IMR-90 (cell line): ENCODE measurements around the gene HMG20A. TPM values are rescaled to one million over a fixed set of nuclear protein-coding genes. Genes with fewer than 3 reads are reported as not detected.

Experiments
- ATAC-seq: fragments of 200-7000 bp; cut with Tn5 transposase; 2 replicates; pipeline ENCODE4 v1.9.1; 2020; ENCODE audit warnings: low read depth, mild to moderate bottlenecking, moderate library complexity
- BruUV-seq: library from RNA; stranded (reverse); fragments of 400-500 nt; replicated peaks from 2 replicates; lab custom pipeline; 2021; lab: Mats Ljungman, UMichigan
- CTCF ChIA-PET: fragments of 300-600 bp; formaldehyde crosslinking; extraction: SDS; loops from one replicate; lab custom pipeline; 2021; ENCODE audit warnings: antibody characterized with exemption; lab: Yijun Ruan, JAX
- POLR2A ChIA-PET: fragments of 300-600 bp; sonication (Branson Sonifier 250); formaldehyde crosslinking; loops from one replicate; lab custom pipeline; 2022; ENCODE audit warnings: antibody characterized with exemption; ENCODE audit not compliant: unreplicated experiment; lab: Charles Lee
- DNase-seq: peaks from one replicate; pipeline ENCODE4 v3.0.0; 2013
- H2AFZ ChIP-seq: replicated peaks from 2 replicates; pipeline ENCODE3; 2013; ENCODE audit warnings: low read length, mild to moderate bottlenecking; ENCODE audit not compliant: poor library complexity
- H2AK5ac ChIP-seq: 2 replicates; pipeline ENCODE4 v1.6.1; 2013; ENCODE audit warnings: low read depth, low read length, inconsistent platforms
- H2AK9ac ChIP-seq: replicated peaks from 2 replicates; pipeline ENCODE3; 2013; ENCODE audit warnings: mild to moderate bottlenecking, low read depth, low read length, moderate library complexity; ENCODE audit not compliant: poor library complexity
- H2BK120ac ChIP-seq: 2 replicates; pipeline ENCODE4 v1.6.1; 2013; ENCODE audit warnings: low read depth, low read length, inconsistent platforms
- H2BK15ac ChIP-seq: 3 replicates; pipeline ENCODE4 v1.6.1; 2013; ENCODE audit warnings: low read depth, low read length, inconsistent platforms
- H2BK20ac ChIP-seq: 2 replicates; pipeline ENCODE4 v1.6.1; 2013; ENCODE audit warnings: low read depth, mild to moderate bottlenecking, inconsistent platforms, low read length, moderate library complexity
- H2BK5ac ChIP-seq: 2 replicates; pipeline ENCODE4 v1.6.1; 2013; ENCODE audit warnings: mild to moderate bottlenecking, low read depth, low read length, inconsistent platforms; ENCODE audit not compliant: poor library complexity, severe bottlenecking
- H3K14ac ChIP-seq: replicated peaks from 2 replicates; pipeline ENCODE4 v1.6.1; 2013; ENCODE audit warnings: low read depth, low read length, inconsistent platforms
- H3K18ac ChIP-seq: 2 replicates; pipeline ENCODE4 v1.6.1; 2013; ENCODE audit warnings: low read depth, low read length, control low read depth
- H3K23ac ChIP-seq: 2 replicates; pipeline ENCODE4 v1.6.1; 2013; ENCODE audit warnings: low read depth, low read length, inconsistent platforms
- H3K27ac ChIP-seq: 2 replicates; pipeline ENCODE4 v1.5.1; 2013; ENCODE audit warnings: mild to moderate bottlenecking, control low read depth, low read length; ENCODE audit not compliant: insufficient read depth
- H3K27me3 ChIP-seq: 2 replicates; pipeline ENCODE4 v1.6.1; 2013; ENCODE audit warnings: low read length; ENCODE audit not compliant: control insufficient read depth, insufficient read depth
- H3K36me3 ChIP-seq: 2 replicates; pipeline ENCODE4 v1.6.1; 2013; ENCODE audit warnings: low read length, mixed read lengths; ENCODE audit not compliant: control insufficient read depth, insufficient read depth
- H3K4ac ChIP-seq: 2 replicates; pipeline ENCODE4 v1.6.1; 2013; ENCODE audit warnings: low read depth, low read length, inconsistent platforms
- H3K4me1 ChIP-seq: 2 replicates; pipeline ENCODE4 v1.6.1; 2013; ENCODE audit warnings: low read length, mixed read lengths; ENCODE audit not compliant: control insufficient read depth, insufficient read depth
- H3K4me2 ChIP-seq: 2 replicates; pipeline ENCODE4 v1.6.1; 2013; ENCODE audit warnings: low read depth, mild to moderate bottlenecking, control low read depth, low read length, moderate library complexity
- H3K4me3 ChIP-seq: 2 replicates; pipeline ENCODE4 v1.5.1; 2013; ENCODE audit warnings: low read depth, mild to moderate bottlenecking, control low read depth, low read length, moderate library complexity; ENCODE audit not compliant: insufficient read depth
- H3K56ac ChIP-seq: 2 replicates; pipeline ENCODE4 v1.6.1; 2013; ENCODE audit warnings: low read length, inconsistent platforms; ENCODE audit not compliant: insufficient read depth; ENCODE audit errors: extremely low read depth
- H3K79me1 ChIP-seq, 2 experiments: 2 replicates each; pipeline ENCODE4 v1.6.1; 2013; ENCODE audit warnings: low read length in 2 of 2, inconsistent platforms in 1 of 2, low read depth in 1 of 2
- H3K9ac ChIP-seq: 2 replicates; pipeline ENCODE4 v1.6.1; 2013; ENCODE audit warnings: low read depth, low read length, control low read depth
- H3K9me1 ChIP-seq: 2 replicates; pipeline ENCODE4 v1.6.1; 2013; ENCODE audit warnings: low read length, inconsistent platforms; ENCODE audit not compliant: insufficient read depth
- H3K9me3 ChIP-seq: 2 replicates; pipeline ENCODE4 v1.6.1; 2013; ENCODE audit warnings: low read length; ENCODE audit not compliant: control insufficient read depth, insufficient read depth
- H4K20me1 ChIP-seq: 2 replicates; pipeline ENCODE4 v1.6.1; 2013; ENCODE audit warnings: low read length, inconsistent platforms; ENCODE audit not compliant: insufficient read depth
- H4K5ac ChIP-seq: 2 replicates; pipeline ENCODE4 v1.6.1; 2013; ENCODE audit warnings: mild to moderate bottlenecking, low read depth, low read length, control low read depth
- H4K8ac ChIP-seq, 2 experiments: 2 replicates each; pipeline ENCODE4 v1.6.1; 2013; ENCODE audit warnings: low read depth in 2 of 2, low read length in 2 of 2, control low read depth in 1 of 2, inconsistent platforms in 1 of 2
- H4K91ac ChIP-seq: 2 replicates; pipeline ENCODE4 v1.6.1; 2013; ENCODE audit warnings: low read depth, low read length, inconsistent platforms; ENCODE audit not compliant: insufficient read depth
- BHLHE40 ChIP-seq: fragments of 150-350 bp; IDR thresholded peaks from 2 replicates; pipeline ENCODE4 v1.6.1; 2016; ENCODE audit warnings: mild to moderate bottlenecking, low read depth, low read length
- CEBPB ChIP-seq: IDR thresholded peaks from 2 replicates; pipeline ENCODE4 v1.6.1; 2012; ENCODE audit warnings: low read depth, low read length, improper control_type of control experiment
- CHD1 ChIP-seq: IDR thresholded peaks from 2 replicates; pipeline ENCODE4 v1.6.1; 2012; ENCODE audit warnings: low read depth, low read length, improper control_type of control experiment
- ELK1 ChIP-seq: fragments of 150-350 bp; IDR thresholded peaks from 2 replicates; pipeline ENCODE4 v1.6.1; 2016; ENCODE audit warnings: low read depth, mild to moderate bottlenecking, low read length, moderate library complexity, borderline replicate concordance
- MAFK ChIP-seq: IDR thresholded peaks from 2 replicates; pipeline ENCODE4 v1.6.1; 2012; ENCODE audit warnings: low read depth, low read length, improper control_type of control experiment
- MXI1 ChIP-seq: IDR thresholded peaks from 2 replicates; pipeline ENCODE4 v1.6.1; 2012; ENCODE audit warnings: low read depth, mild to moderate bottlenecking, low read length, moderate library complexity, borderline replicate concordance
- NFE2L2 ChIP-seq: fragments of 150-350 bp; IDR thresholded peaks from 2 replicates; pipeline ENCODE4 v1.6.1; 2016; ENCODE audit warnings: low read depth, mild to moderate bottlenecking, low read length
- POLR2A ChIP-seq: IDR thresholded peaks from 2 replicates; pipeline ENCODE4 v1.6.1; 2012; ENCODE audit warnings: mild to moderate bottlenecking, low read depth, low read length
- RCOR1 ChIP-seq: IDR thresholded peaks from 2 replicates; pipeline ENCODE4 v1.6.1; 2012; ENCODE audit warnings: mild to moderate bottlenecking, low read length, improper control_type of control experiment; ENCODE audit not compliant: insufficient replicate concordance
- RFX5 ChIP-seq: IDR thresholded peaks from 2 replicates; pipeline ENCODE4 v1.8.0; 2012; ENCODE audit warnings: low read depth, mild to moderate bottlenecking, low read length, moderate library complexity
- USF2 ChIP-seq: fragments of 150-350 bp; IDR thresholded peaks from 2 replicates; pipeline ENCODE4 v1.6.1; 2017; ENCODE audit warnings: mild to moderate bottlenecking, antibody characterized with exemption, low read length, low read depth
- WGBS, 2 experiments: methylation state at CpG; one replicate each; pipeline versions ENCODE4 v1.1.5 to v1.1.7; 2013; ENCODE audit warnings: missing lambda C conversion rate in 2 of 2; ENCODE audit not compliant: insufficient read length in 1 of 2; ENCODE audit errors: extremely low coverage in 2 of 2; 5-methylcytosine and 5-hydroxymethylcytosine counted together
- dilution Hi-C: fragments of 300-500 bp; cut with HindIII; formaldehyde crosslinking; loops from one replicate; pipeline ENCODE4 v1.14.3; 2018; ENCODE audit warnings: low sequenced_read_pairs; ENCODE audit not compliant: unreplicated experiment
- in situ Hi-C: fragments of 300-500 bp; cut with MboI; formaldehyde crosslinking; loops from 3 replicates; pipeline ENCODE4 v1.14.3; 2019; ENCODE audit warnings: low sequenced_read_pairs, inconsistent platforms, mixed read lengths
- intact Hi-C: fragments of 100-400 bp; cut with micrococcal nuclease; formaldehyde crosslinking; loops from 2 replicates; pipeline ENCODE4 v1.10.0; 2022
- polyA plus RNA-seq, 3 experiments: library from polyadenylated mRNA; depleted of rRNA; stranded (reverse); fragments of >200 nt; gene quantifications; 2 replicates each; pipeline ENCODE4 v1.2.3, GENCODE V29; 2012; ENCODE audit warnings: low replicate concordance in 1 of 3
- total RNA-seq: library from RNA; depleted of rRNA; stranded (reverse); fragments of >200 nt; gene quantifications from 2 replicates; pipeline ENCODE4 v1.2.3, GENCODE V29; 2012
- TF ChIP-seq, protein P1 (sequence below): conservative IDR thresholded peaks from 2 replicates; pipeline ENCODE4 v1.5.1; 2012; ENCODE audit warnings: mild to moderate bottlenecking, low read depth, low read length, improper control_type of control experiment

Gene HMG20A
- total and polyA plus RNA-seq, 2 of the 4 experiments (the other 2 are of a cell fraction): 22.3 to 25.3 TPM

GRCh38 chr15:77487469-77487842 lies 66.8 kb downstream of the HMG20A start:
- no peak overlapping the region for H4K91ac ChIP-seq
- no peak overlapping the region for H2BK20ac ChIP-seq
- DNase-seq (no peak), ATAC-seq (no peak)
- H2AK5ac ChIP-seq: no peak overlapping the region
- H3K79me1 ChIP-seq: peaks cover 4 to 14% of the 10 kb centered on the region in 2 experiments; a peak in 2 of 4 replicates
- no peak overlapping the region for H3K14ac ChIP-seq
- no peak for TF ChIP-seq BHLHE40
- no peak for TF ChIP-seq MXI1
- TF ChIP-seq RFX5: no peak
- TF ChIP-seq USF2: no peak
- no peak for TF ChIP-seq CHD1
- TF ChIP-seq, protein P1, sequence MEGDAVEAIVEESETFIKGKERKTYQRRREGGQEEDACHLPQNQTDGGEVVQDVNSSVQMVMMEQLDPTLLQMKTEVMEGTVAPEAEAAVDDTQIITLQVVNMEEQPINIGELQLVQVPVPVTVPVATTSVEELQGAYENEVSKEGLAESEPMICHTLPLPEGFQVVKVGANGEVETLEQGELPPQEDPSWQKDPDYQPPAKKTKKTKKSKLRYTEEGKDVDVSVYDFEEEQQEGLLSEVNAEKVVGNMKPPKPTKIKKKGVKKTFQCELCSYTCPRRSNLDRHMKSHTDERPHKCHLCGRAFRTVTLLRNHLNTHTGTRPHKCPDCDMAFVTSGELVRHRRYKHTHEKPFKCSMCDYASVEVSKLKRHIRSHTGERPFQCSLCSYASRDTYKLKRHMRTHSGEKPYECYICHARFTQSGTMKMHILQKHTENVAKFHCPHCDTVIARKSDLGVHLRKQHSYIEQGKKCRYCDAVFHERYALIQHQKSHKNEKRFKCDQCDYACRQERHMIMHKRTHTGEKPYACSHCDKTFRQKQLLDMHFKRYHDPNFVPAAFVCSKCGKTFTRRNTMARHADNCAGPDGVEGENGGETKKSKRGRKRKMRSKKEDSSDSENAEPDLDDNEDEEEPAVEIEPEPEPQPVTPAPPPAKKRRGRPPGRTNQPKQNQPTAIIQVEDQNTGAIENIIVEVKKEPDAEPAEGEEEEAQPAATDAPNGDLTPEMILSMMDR: no peak
- TF ChIP-seq CEBPB: no peak
- no peak for TF ChIP-seq RCOR1
- no peak for TF ChIP-seq POLR2A
- TF ChIP-seq ELK1: no peak
- TF ChIP-seq MAFK: no peak
- TF ChIP-seq NFE2L2: no peak
- POLR2A ChIA-PET: no interaction called here
- no peak overlapping the region for H2BK15ac ChIP-seq
- H3K9me1 ChIP-seq: peaks cover 4% of the 10 kb centered on the region; the same call in 1 of the 2 replicates
- intact Hi-C loops (no loop called here), dilution Hi-C loops (no loop called here), in situ Hi-C loops (no loop called here)
- peaks cover 21% of the 10 kb centered on the region for H3K4me1 ChIP-seq
- no TSS peak for BruUV-seq
- no peak overlapping the region for H2BK5ac ChIP-seq
- H3K4me2 ChIP-seq: no peak overlapping the region
- no peak overlapping the region for H3K27ac ChIP-seq
- H3K18ac ChIP-seq: no peak overlapping the region
- no peaks in the 10 kb centered on the region for H3K9me3 ChIP-seq
- no peak overlapping the region for H3K23ac ChIP-seq
- no peaks in the 10 kb centered on the region for H3K27me3 ChIP-seq
- no peak overlapping the region for H3K9ac ChIP-seq
- no peak overlapping the region for H3K4me3 ChIP-seq
- CTCF ChIA-PET: no interaction called here
- H2AK9ac ChIP-seq: no peak overlapping the region
- H4K20me1 ChIP-seq: no peaks in the 10 kb centered on the region
- no peak overlapping the region for H2AFZ ChIP-seq
- no peak overlapping the region for H4K5ac ChIP-seq
- no peak overlapping the region for H3K4ac ChIP-seq
- H2BK120ac ChIP-seq: no peak overlapping the region
- no peak overlapping the region for H3K56ac ChIP-seq
- H4K8ac ChIP-seq: no peak overlapping the region
- WGBS, 2 experiments: 60% methylated on average over 1 of the region's 2 CpGs; no CpG with 5 or more reads in 1 of the 2 experiments
- peaks cover 8% of the 10 kb centered on the region for H3K36me3 ChIP-seq
